GM21381 (cell line): ENCODE measurements around the gene TBRG4.

ENCODE experiments used
- ATAC-seq: cut with Tn5 transposase; IDR thresholded peaks from one replicate; pipeline ENCODE4 v1.9.1; 2021; ENCODE audit warnings: mild to moderate bottlenecking, moderate library complexity; ENCODE audit not compliant: unreplicated experiment

TBRG4 gene

DNA sequence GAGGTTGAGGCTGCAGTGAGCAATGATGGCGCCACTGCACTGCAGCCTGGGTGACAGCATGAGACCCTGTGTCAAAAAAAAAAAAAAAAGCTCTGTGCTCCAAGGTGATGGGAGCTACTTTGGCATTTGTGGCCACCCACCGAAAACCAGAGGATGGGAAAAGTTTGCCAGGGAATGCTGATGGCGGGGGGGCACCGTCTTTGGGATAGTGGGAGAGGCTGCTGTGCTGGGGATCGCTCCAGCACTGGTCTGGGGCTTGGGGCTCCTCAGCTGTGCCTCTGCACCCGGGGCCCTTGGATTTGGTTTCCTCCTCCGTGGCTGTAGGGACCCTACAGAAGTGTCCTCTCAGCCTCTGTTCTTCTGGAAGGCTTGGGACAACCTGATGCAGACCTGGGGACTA is 34.4 kb upstream of the TBRG4 start:
- ATAC-seq, result no peak

DNA sequence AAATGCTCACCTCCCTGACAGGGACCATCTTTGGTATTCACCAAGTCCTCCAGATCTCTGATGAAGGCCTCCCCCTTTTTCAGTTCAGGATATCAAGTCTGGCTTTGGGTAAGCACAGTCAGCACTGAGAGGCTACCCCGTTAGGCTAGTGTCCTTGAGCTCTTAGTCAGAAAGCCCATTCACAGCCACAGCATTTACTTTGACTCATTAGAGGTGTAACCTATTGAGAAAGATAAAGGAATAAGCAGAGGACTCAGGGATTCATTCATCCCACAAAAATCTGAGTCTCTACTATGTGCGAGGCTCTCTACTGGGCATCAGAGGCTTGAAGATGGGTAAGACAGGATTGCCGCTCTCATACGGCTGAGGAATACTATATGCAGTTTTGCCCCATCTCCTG is 32.1 kb upstream of the TBRG4 start:
- no peak for ATAC-seq

DNA sequence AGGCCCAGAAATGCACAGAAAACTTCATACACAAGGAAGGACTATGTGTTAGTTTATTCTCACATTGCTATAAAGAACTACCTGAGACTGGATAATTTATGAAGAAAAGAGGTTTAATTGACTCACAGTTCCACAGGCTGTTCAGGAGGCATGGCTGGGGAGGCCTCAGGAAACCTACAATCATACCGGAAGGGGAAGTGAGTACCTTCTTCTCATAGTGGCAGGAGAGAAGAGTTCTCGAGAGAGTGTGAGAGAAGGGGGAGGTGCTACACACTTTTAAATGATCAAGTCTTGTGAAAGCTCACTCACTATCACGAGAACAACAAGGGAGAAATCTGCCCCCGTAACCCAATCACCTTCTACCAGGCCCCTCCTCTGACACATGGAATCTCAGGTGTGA is 29.3 kb upstream of the TBRG4 start:
- no peak for ATAC-seq

DNA sequence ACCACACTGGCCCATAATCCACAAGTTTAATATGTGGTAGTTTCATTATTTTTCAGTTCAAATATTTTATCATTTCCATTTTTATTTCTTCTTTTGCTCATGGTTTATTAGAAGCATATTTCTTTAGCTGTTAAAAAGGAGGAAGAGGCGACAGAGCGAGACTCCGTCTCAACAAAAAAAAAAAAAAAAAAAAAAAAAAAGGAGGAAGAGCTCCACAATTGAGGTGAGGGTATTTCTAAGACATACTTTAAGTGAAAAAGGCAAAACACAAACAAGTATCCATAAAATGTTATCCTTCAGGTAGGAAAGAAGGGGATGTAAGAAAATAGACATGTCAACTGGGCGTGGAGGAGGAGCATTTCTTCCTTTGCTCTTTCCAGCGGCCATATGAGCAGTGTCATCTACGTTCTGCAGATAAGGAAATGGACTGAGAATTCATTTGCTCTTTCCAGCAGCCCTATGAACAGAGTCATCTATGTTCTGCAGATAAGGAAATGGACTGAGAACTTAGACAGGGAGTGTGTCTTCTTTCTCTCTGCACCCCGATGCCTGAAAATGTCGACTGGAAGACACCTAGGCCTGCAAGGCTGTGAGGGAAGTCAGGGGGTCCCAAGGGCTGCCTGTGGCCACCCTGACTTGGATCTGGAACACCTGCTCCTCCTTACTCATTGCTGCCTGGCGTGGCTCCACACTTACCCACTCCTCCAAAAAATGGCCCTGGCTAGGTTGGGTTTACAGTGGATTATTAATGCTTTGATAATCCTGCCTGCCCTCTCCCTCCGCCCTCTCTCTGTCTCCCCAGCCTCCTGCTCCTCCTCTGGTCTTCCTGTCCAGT is 27.2 kb upstream of the TBRG4 start:
- ATAC-seq, result no peak

DNA sequence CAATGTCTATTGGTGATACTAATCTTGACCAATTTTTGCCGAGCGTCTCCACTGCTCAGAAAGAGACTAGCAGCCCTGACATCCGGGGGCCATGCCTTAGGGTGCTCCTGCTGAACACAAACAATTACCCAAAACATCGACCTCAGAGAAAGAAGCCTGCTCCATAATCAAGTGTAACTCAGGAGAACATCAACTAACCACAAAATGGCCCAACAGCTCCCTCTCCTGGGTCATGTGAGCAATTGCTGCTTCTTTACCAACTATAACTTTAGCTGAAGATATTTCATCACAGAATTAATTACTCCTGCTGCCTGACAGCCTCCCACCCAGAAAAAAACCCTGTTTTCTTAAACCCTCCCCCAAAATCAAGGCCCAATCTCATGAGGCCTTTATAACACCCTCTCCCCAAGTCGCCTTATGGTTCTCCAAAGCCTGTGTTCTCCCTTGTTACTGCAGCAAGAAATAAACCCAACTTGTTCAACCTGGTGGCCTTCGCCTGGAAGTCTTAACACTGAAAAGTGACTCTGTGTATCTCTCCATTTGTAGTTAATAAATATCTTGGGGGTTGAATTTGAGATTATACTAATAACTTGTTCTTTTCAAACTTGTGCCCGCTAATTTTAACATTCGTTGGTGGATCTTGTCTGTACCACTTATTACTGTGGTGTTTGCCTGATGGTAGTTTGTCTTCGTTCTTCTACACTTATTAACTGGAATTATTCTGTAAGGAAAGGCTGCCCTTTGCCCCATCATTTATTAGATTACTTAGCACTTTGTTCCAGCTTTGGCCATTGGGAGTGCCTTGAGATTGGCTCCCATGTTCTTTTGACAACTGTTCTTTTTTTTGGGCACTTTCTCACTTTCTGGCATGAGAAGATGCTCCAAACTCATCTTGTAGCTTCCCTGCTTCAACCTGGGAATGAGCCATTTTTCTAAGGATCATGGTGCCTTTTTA is 24.9 kb upstream of the TBRG4 start:
- no peak for ATAC-seq

DNA sequence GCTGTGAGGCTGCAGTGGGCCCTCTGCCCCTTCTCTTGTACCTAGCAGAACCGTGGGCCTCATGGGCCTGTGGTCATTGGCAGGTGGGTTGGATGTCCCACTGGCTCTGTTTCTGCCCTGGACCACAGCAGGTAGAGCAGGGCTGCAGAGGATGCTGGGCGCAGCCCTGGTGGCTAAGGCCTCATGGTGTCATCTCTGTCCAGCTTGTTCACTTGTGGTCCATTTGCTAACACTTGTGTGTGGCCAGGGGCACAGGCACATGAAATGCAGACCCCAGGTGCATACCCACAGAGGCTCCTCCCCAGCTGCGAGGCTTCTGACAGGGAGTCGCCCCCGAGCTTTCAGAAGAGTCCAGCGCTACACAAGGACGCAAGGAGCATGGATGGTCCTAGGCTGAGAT is 22.4 kb upstream of the TBRG4 start:
- no peak for ATAC-seq

DNA sequence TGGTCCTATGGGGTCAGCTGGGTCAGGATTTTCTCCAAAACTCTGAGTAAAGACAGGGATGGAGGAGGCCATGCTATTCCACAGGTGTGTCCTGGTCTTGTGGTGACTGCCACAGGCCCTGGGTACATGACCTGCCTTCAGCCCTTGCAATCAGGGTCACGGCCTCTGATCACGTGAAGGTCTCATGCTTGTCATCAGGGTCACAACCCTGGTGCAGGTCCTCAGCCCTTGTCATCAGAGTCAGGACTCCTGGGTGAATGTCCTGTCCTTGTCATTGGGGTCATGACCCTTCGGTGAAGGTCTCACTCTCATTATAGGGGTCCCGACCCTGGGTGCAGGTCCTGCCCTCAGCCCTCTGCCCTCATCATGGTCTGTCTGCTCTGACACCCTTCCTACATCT is 21.9 kb upstream of the TBRG4 start:
- no peak for ATAC-seq

DNA sequence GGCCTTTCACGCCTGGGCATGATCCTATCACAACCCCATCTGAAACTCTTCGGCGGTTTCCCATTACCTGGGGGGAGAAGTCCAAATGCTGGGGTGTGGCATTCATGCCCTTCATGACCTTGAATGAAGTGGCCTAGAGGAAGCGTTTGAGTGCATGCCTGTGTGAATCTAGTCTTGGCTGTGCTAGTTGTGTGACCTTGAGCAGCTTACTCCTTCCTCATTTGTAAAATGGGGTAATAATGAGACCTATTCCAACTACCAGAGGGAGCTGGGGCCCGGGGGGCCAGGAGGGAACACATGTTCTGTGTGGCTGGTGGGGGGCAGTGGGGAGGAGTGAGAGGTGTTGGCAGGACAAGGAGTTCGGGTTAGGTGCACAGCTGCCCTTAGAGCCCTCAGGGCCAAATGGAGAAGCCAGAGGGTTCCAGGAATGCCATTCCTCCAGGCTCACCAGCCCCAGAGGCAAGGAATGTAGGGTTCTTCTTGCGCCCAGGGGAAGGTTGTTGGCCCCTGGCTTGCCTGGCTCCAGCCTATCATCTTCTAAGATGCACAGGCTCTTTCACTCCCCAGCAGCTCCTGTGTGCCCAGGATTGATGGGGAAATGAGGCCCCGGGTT is 21.3 kb upstream of the TBRG4 start:
- ATAC-seq, result no peak

DNA sequence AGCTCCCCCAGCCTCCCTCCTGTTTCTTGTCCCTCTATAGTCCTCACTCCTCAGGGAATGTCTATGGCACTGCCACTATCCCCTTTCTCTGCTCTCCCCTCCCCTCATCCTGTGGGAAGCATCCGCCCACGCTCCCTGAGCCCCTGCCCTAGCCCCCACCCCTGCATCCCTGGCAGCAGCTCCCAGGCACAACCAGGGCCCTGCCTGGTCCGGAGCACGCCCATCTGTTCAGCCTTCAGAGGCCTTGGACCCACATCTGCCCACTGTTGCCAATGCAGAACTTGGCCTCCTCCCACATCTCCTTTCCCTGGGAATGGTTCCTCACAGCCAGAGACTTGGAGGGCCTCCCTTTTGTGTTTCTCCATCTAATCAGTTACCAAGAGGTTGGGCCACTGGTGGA is 20.4 kb upstream of the TBRG4 start:
- ATAC-seq, result no peak

DNA sequence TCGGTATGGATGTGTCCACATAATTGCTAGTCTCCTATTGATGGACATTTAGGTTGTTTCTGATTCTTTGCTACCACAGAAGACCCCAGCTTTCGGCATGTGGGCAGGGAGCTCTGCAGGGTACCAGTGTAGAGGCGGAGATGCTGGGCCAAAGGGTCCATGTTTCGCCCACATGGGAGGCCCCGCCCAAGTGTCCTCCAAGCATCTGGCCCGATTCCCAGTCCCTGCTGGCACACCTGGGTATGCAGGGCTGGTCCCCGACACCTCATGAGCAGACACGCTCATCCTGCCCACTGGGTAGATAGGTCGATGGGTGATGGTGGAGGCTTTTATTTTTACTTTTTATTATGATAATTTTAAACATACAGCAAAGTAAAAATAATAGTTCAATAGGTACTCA is 19.4 kb upstream of the TBRG4 start:
- no peak for ATAC-seq

DNA sequence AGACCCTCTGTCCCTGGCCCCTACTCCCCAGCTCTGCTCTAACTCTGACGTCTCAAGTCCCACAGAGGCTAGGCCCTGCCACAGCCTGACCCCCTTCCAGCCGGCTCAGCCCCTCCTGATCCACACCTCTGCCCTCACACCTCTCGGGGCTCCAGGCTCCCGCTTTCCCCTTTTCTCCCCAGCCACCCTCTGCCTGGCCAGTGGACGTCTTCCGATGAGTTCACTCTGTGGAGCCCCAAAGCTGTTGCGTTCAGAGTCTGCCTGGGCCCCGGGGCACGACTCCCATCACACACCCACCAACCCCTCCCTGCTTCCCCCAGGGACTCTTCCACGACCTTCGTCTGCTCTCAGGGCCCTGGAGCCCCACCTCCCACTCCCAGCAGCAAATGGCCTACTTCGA is 18.4 kb upstream of the TBRG4 start:
- ATAC-seq, result no peak

DNA sequence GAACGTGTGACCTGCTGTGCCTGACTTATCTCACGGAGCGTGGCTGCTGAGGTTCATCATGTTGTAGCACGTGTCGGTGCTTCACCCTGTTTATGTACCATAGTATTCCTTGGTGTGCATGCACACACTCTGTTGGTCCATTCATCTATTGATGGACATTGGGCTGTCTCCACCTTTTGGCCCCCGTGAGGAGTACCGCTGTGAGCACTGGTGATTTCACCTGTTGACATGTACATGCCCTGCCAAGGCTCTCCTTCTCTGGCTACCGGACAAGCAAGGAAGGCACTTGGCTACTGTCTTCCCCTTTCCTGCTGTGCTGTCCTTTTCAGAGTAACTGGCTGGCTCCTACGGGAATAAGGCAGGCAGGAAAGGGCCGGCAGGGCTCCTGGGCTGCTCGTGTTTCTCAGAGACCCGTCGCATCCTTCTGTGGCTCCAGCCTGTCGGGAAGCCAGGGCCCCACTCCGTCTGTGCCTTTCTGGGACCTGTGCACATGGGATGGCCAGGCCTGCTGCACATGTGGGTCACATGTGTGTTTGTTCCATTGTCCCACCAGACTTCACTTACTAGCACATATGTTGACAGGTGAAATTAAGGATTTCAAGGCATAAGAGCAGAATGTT is 17.8 kb upstream of the TBRG4 start:
- ATAC-seq, result no peak

DNA sequence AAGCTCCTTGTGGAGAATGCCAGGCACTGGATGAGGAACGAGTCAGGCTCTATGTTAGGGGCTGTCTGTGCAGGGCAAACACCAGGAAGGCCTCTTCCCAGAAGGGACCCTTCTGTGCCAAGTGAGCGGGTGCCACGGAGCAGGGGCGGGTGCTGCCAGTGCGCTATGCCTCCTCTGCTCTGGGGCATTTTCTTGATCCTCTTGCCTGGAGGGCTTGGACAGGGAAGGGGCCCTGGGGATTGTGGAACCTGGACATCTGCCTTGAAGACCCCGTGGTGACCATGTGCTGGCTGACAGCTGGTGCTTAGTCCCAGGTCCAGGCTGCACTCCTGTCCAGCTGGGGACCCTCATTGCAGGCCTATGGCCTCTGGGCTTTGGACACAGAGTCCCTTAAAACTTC is 15.4 kb upstream of the TBRG4 start:
- ATAC-seq, result no peak

DNA sequence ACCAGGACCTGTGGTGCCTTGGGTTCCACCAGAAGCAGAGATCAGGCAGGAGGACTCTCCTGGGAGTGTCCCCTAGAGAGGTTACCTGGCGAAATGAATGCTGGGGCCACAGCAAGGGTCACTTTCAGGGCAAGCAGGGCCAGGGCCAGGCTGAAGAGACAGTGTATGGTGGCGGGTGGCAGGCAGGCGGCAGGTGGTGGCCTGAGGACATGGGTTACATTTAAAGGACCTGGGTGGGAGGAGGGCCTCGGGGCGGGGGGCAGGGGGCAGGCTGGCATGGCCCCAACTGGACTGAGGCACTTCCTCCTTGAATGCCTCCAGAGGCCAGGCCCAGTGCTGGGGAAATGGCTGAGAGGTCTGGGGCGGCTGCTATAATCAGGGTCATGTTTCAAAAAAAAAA is 14.7 kb upstream of the TBRG4 start:
- no peak for ATAC-seq

DNA sequence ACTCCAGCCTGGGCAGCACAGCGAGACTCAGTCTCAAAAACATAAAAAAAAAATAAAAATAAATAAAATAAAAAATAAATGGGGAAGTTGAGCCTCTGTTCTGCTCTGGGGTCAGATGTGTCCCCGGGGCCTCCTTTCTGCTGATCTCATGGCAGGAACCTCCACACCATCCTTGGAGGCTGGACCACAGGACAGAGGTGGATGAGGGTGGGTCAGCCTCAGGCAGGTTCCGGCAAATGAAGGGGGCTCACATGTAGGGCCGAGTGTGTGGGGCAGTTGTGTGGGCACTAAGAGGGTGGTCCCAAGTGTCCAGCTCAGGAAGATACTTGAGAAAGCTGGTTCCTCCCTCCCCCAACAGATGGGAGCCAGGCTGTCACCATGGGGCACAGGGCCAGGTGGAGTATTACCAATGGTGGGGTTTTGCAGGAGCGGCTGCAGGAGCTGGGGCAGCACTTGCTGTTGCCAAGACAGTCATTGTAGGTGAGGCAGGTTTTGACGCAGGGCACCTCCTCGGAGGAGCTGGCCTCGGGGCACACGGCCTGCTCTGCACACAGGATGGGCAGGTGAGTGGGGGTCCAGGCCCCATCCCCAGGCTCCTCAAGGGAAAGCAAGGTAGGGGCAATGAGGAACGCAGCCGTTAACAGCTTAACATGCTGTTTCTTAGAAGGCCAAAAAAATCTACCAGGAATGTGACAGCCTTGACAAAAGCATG is 13.9 kb upstream of the TBRG4 start:
- no peak for ATAC-seq

DNA sequence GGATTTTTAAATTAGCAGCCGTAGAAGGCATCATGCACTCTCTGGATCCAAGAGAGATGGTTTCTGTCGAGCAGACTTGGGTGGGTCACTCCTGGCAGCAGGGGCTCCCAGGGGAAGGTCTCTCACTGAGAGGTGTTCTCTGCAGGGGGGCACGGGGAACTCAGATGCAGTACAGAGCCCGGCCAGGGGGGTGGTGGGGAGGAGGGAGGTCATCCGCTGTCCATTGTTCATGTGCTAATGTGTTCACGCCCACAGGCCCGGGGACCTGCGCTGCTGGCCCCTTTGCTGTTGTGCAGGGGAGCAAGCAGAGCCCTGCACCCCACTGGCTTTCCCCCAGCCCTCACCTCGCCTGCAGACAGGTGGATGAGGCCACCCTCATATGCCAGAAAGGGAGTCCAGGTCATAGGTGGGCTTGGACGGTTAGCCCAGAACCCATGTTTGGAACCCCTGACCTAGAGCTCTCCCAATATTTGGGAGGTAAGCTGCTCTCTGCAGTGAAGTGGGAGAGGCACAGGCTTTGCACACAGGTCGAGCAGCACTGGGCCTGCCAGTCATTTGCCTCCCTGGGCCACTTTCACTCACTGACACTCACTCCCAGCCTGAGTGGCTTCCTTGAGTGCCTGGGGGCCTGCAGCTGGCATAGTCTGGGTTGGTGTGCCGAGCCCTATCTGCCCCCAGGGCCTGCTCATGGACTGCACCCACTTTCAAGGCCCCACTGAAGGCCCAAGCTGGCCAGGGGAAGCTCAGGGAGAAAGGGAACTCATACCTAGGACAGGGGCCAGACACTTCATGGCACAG is 12.6 kb upstream of the TBRG4 start:
- no peak for ATAC-seq

DNA sequence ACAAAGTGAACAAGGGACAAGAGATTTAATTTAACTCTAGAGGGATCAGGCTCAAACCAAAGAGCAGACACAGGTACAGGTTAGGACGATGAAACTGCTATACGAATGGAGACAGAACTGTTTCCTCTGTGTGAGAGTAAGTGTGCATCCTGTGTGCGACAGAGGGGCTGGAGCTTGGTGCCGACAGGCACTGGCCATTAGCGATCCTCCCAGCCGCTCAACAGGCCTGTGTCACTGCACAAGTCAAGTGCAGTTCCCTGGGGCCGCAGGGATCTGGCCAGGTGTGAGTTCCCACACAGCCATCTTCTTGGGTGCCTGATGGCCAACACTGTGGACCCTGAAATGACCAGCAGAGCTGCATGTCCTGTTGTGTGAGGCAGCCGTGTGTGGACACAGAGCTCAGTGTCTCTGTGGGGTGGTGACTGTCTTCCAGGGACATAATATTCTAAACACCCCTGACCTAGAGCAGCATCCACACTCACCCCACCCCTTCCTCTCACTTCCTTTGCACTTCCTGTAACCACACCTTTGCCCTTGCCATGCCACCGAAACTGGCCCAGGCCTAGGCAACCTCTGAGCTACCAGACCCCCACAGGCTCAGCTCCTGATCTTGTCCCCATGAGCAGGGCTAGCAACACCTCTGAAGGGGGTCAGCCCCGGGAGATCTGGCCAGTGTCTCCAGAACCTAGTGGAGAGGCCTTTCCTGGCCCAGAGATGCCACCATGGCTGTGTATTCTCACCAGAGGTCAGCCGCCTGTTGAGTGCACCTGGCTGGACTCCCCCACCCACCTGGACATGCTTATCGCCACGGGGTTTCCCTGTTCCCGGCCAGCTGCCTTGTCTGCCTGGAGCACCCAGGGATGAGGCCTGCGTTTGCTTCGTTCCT is 11.7 kb upstream of the TBRG4 start:
- no peak for ATAC-seq

DNA sequence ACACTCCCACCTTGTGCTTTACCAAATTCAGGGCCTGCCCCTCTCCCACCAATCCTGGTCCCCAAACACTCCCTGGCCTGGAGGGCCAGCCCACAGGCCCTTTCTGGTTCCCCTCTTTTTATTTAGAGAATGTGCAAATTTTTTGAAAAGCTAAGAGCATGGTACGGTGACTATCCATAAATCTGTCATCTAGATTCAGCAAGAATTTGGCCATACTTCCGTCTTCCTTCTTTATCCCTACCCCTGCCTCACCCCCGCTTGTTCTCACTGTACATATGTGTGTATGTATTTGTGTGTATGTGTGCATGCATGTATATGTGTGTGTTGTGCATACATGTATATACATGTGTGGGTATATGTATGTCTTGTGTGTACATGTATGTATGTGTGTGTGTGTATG is 8.1 kb upstream of the TBRG4 start:
- no peak for ATAC-seq

DNA sequence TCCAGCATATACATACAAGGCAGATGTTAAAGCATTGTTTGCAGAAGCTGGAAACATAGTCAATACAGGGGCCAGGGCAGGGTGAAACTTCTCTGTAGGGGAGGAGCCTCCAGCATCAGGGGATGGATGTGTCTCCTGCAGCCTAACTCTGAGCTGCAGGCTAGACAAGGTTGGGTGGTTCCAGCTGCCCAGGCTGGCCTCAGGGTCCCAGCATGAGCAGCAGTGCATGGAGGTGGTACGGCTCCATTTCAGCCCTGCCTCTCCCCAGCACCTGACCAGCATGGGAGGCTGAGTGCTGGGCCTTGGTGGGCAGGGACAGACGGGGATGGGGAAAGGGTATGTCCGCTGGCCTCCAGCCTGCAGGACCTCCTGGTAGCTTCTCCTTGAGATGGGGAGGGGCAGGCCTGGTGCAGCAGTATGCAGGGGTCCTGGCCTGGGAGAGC is 7.4 kb upstream of the TBRG4 start:
- no peak for ATAC-seq
